HepG2 (cell line): ENCODE results near the gene NOCT. TPM values are rescaled to one million over a fixed set of nuclear protein-coding genes. Genes with fewer than 3 reads are reported as not detected.
A peak's percentile ranks its signal among the peaks of the same experiment; 100 is the strongest.

Source experiments
- AKAP8 ChIP-seq: sonication (generic); formaldehyde crosslinking; IDR thresholded peaks from 2 replicates; pipeline ENCODE4 v1.5.1; 2020; ENCODE audit warnings: mild to moderate bottlenecking, missing genetic modification reagents
- ARNT ChIP-seq: fragments of 450-650 bp; IDR thresholded peaks from 2 replicates; pipeline ENCODE4 v1.6.1; 2017
- EZH2 ChIP-seq: conservative IDR thresholded peaks from 2 replicates; pipeline ENCODE4 v1.6.1; 2012; ENCODE audit warnings: mild to moderate bottlenecking, low read depth, low read length, moderate library complexity
- FOXC1 ChIP-seq: sonication (generic); formaldehyde crosslinking; IDR thresholded peaks from 2 replicates; pipeline ENCODE4 v1.8.0; 2022; ENCODE audit warnings: mild to moderate bottlenecking, missing genetic modification reagents, borderline replicate concordance
- FUBP1 ChIP-seq: sonication (generic); formaldehyde crosslinking; IDR thresholded peaks from 2 replicates; pipeline ENCODE4 v1.5.1; 2020; ENCODE audit warnings: missing genetic modification reagents, mild to moderate bottlenecking, borderline replicate concordance
- GRHL1 ChIP-seq: sonication (generic); formaldehyde crosslinking; conservative IDR thresholded peaks from 2 replicates; pipeline ENCODE4 v1.8.0; 2022; ENCODE audit warnings: missing genetic modification reagents
- HNF4A ChIP-seq: sonication (generic); formaldehyde crosslinking; IDR thresholded peaks from 2 replicates; pipeline ENCODE4 v1.4.0; 2020; ENCODE audit warnings: missing genetic modification reagents
- HNRNPL ChIP-seq: fragments of 200-400 bp; formaldehyde crosslinking; IDR thresholded peaks from 2 replicates; pipeline ENCODE4 v1.6.1; 2017; ENCODE audit warnings: mild to moderate bottlenecking, low read depth, low read length
- IKZF5 ChIP-seq: IDR thresholded peaks from 2 replicates; pipeline ENCODE4 v1.6.1; 2018; ENCODE audit warnings: missing genetic modification reagents, mild to moderate bottlenecking, missing compliant biosample characterization
- KLF11 ChIP-seq: IDR thresholded peaks from 2 replicates; pipeline ENCODE4 v1.6.1; 2016; ENCODE audit warnings: missing compliant biosample characterization
- MLXIP ChIP-seq: sonication (generic); formaldehyde crosslinking; IDR thresholded peaks from 2 replicates; pipeline ENCODE4 v1.9.0; 2021; ENCODE audit warnings: missing genetic modification reagents, borderline replicate concordance
- MTF1 ChIP-seq: sonication (generic); formaldehyde crosslinking; IDR thresholded peaks from 2 replicates; pipeline ENCODE4 v1.5.0; 2020; ENCODE audit warnings: missing genetic modification reagents
- PHB2 ChIP-seq: fragments of 450-650 bp; IDR thresholded peaks from 2 replicates; pipeline ENCODE4 v1.6.1; 2018; ENCODE audit not compliant: partially characterized antibody
- RBM22 ChIP-seq: fragments of 200-400 bp; formaldehyde crosslinking; optimal IDR thresholded peaks from 2 replicates; pipeline ENCODE3; 2017; ENCODE audit warnings: mild to moderate bottlenecking, low read length, moderate library complexity
- SCMH1 ChIP-seq: sonication (generic); formaldehyde crosslinking; IDR thresholded peaks from 2 replicates; pipeline ENCODE4 v1.9.0; 2021; ENCODE audit warnings: missing genetic modification reagents, mild to moderate bottlenecking, borderline replicate concordance
- YY1 ChIP-seq: IDR thresholded peaks from 2 replicates; pipeline ENCODE4 v1.6.1; 2011; ENCODE audit warnings: low read length, low read depth, moderate library complexity, mild to moderate bottlenecking; ENCODE audit not compliant: insufficient read depth, insufficient replicate concordance
- ZBTB20 ChIP-seq: sonication (generic); formaldehyde crosslinking; IDR thresholded peaks from 2 replicates; pipeline ENCODE4 v1.8.1; 2023; ENCODE audit warnings: missing genetic modification reagents, low read depth, mild to moderate bottlenecking, borderline replicate concordance
- ZBTB43 ChIP-seq: sonication (generic); formaldehyde crosslinking; conservative IDR thresholded peaks from 2 replicates; pipeline ENCODE4 v1.4.0; 2020; ENCODE audit warnings: missing genetic modification reagents
- ZFY ChIP-seq: sonication (generic); formaldehyde crosslinking; IDR thresholded peaks from 2 replicates; pipeline ENCODE4 v1.4.0; 2020; ENCODE audit warnings: missing genetic modification reagents
- ZNF329 ChIP-seq: sonication (generic); formaldehyde crosslinking; IDR thresholded peaks from 2 replicates; pipeline ENCODE4 v1.9.0; 2021; ENCODE audit warnings: low read depth, mild to moderate bottlenecking, missing genetic modification reagents
- ZNF431 ChIP-seq: sonication (generic); formaldehyde crosslinking; IDR thresholded peaks from 2 replicates; pipeline ENCODE4 v1.9.0; 2022; ENCODE audit warnings: missing genetic modification reagents, low read depth, mild to moderate bottlenecking, borderline replicate concordance
- ZNF557 ChIP-seq: sonication (generic); formaldehyde crosslinking; IDR thresholded peaks from 2 replicates; pipeline ENCODE4 v1.4.0; 2020; ENCODE audit warnings: missing genetic modification reagents
- polyA plus RNA-seq, 8 experiments: library from polyadenylated mRNA; depleted of rRNA in 3 of 8; stranded (reverse) in 7 of 8; unstranded in 1 of 8; fragments of >200 nt; fragmentation: Illumina TruSeq in 4 of 8; extraction: Trizol in 4 of 8; gene quantifications; 2 replicates each; pipeline versions ENCODE4 v1.2.1 to v1.2.3, GENCODE V29; 2011 to 2016; ENCODE audit warnings: low read depth in 4 of 8, missing spikeins in 1 of 8, mixed read lengths in 1 of 8; ENCODE audit not compliant: insufficient read depth in 1 of 8
- total RNA-seq, 5 experiments: library from RNA; depleted of rRNA; stranded (reverse); fragments of >200 nt; fragmentation: Illumina TruSeq; extraction: Trizol; gene quantifications; 2 replicates each; pipeline ENCODE4 v1.2.3, GENCODE V29; 2016; ENCODE audit warnings: low read depth in 1 of 5

The NOCT gene
- total and polyA plus RNA-seq, 2 of the 13 experiments (the other 11 are each of a cell fraction or from before 2014, with no cell fraction given), result 3.6 to 13.1 TPM

GRCh38 chr4:139015948-139016471 is 429 bp downstream of the NOCT start (continued):
- TF ChIP-seq ZNF431 (CRISPR knock-in tag), result no peak; the same call in 1 of the 2 replicates
- no peak for TF ChIP-seq GRHL1
- TF ChIP-seq FOXC1 (CRISPR knock-in tag), result no peak
- TF ChIP-seq FUBP1, result no peak
- TF ChIP-seq IKZF5, result no peak
- no peak for TF ChIP-seq PHB2
- TF ChIP-seq HNF4A (CRISPR knock-in tag), result no peak
- TF ChIP-seq AKAP8, result no peak
- no peak for TF ChIP-seq ZBTB43 (CRISPR knock-in tag)
- TF ChIP-seq SCMH1, result no peak
- TF ChIP-seq RBM22, result no peak
- no peak for TF ChIP-seq EZH2
- TF ChIP-seq YY1, result no peak
- peak; percentile 72 for TF ChIP-seq ZFY (CRISPR knock-in tag)
- TF ChIP-seq ARNT, result no peak
- TF ChIP-seq MTF1, result no peak
- no peak for TF ChIP-seq HNRNPL
- no peak for TF ChIP-seq MLXIP (CRISPR knock-in tag)
- no peak for TF ChIP-seq KLF11 (CRISPR knock-in tag)
- no peak for TF ChIP-seq ZNF557 (CRISPR knock-in tag)
- no peak for TF ChIP-seq ZBTB20 (CRISPR knock-in tag)
- no peak for TF ChIP-seq ZNF329 (CRISPR knock-in tag)
